ENCODE measurements around the gene APOF. TPM values are rescaled to one million over a fixed set of nuclear protein-coding genes. Genes with fewer than 3 reads are reported as not detected.
A peak's percentile ranks its signal among the peaks of the same experiment; 100 is the strongest.

APOF gene
- total and polyA plus RNA-seq, 10 of the 15 experiments (the other 5 are each of a cell fraction or from before 2014, with no cell fraction given) = 0.04 to 0.19 (median 0.11) TPM; not detected in 5

DNA sequence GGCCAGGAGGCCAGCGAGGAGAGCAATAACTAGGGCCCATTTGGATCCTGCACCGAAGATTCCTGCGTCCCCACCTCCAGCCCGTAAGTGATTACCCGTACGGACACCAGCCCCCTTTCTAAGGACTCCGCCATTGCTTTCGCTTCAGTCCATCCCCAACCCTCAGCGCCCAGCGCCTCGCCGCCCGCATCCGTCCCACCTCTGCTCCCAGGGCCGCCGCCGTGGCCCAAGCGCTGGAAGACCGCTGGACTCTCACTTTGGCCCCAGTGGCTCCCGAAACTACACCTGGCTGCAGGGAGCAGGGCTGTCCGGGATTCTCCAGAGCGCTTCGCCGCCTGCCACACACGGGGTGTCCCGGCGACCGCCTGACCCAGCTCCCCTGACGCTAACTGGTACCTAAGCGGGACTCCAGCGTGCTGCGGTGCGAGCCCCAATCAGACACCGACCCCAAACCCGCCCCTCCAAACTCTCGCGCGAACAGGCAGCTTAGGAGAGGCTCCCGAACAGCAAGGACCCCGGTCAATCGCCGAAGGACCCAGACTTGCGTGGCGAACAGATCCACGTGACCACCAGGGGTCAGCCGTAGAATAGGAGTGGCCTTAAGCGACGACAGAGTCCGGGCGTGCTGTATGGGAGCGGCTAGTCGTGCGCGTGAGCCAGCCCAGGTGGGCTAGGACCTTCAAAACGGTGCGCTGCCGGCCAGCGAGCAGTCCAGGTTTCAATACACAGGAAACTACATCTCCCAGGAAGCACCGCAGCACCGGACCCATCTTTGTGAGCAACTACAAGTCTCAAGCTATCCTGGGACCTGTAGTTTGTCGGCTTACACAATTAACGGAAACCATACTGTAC is 46.8 kb downstream of the APOF start, which contains the start of gene CNPY2 (continued):
- TF ChIP-seq, protein P1, sequence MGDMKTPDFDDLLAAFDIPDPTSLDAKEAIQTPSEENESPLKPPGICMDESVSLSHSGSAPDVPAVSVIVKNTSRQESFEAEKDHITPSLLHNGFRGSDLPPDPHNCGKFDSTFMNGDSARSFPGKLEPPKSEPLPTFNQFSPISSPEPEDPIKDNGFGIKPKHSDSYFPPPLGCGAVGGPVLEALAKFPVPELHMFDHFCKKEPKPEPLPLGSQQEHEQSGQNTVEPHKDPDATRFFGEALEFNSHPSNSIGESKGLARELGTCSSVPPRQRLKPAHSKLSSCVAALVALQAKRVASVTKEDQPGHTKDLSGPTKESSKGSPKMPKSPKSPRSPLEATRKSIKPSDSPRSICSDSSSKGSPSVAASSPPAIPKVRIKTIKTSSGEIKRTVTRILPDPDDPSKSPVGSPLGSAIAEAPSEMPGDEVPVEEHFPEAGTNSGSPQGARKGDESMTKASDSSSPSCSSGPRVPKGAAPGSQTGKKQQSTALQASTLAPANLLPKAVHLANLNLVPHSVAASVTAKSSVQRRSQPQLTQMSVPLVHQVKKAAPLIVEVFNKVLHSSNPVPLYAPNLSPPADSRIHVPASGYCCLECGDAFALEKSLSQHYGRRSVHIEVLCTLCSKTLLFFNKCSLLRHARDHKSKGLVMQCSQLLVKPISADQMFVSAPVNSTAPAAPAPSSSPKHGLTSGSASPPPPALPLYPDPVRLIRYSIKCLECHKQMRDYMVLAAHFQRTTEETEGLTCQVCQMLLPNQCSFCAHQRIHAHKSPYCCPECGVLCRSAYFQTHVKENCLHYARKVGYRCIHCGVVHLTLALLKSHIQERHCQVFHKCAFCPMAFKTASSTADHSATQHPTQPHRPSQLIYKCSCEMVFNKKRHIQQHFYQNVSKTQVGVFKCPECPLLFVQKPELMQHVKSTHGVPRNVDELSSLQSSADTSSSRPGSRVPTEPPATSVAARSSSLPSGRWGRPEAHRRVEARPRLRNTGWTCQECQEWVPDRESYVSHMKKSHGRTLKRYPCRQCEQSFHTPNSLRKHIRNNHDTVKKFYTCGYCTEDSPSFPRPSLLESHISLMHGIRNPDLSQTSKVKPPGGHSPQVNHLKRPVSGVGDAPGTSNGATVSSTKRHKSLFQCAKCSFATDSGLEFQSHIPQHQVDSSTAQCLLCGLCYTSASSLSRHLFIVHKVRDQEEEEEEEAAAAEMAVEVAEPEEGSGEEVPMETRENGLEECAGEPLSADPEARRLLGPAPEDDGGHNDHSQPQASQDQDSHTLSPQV (IDR thresholded peaks at IDR 0.05) = no peak
- TF ChIP-seq EP300 (IDR thresholded peaks at IDR 0.05; ENCODE audit: borderline replicate concordance in 1 of 2, control insufficient read depth in 1 of 2, low read depth in 2 of 2, low read length in 2 of 2) (no peak), MEF2A (IDR thresholded peaks at IDR 0.05; ENCODE audit: insufficient read depth, low read depth, low read length) (no peak), PAX8 (IDR thresholded peaks at IDR 0.05) (no peak), CHD1 (IDR thresholded peaks at IDR 0.05; ENCODE audit: low read depth, low read length) (no peak), RUNX3 (IDR thresholded peaks at IDR 0.05; ENCODE audit: low read length) (peak; percentile 29; the same call in 1 of the 2 replicates), SMC3 (IDR thresholded peaks at IDR 0.05; ENCODE audit: borderline replicate concordance, low read length) (peak; percentile 40; the same call in 1 of the 2 replicates), WRNIP1 (IDR thresholded peaks at IDR 0.05; ENCODE audit: borderline replicate concordance, low read depth, low read length) (peak; percentile 19; the same call in 1 of the 2 replicates), BHLHE40 (IDR thresholded peaks at IDR 0.05; ENCODE audit: borderline replicate concordance in 1 of 2, low read depth in 2 of 2, low read length in 1 of 2) (peak; percentile 75 to 92), RFX5 (IDR thresholded peaks at IDR 0.05; ENCODE audit: low read depth, low read length) (no peak; the same call in 1 of the 2 replicates), TAF1 (IDR thresholded peaks at IDR 0.05; ENCODE audit: borderline replicate concordance, low read depth, low read length) (peak; percentile 86)
- TF ChIP-seq, protein P2, sequence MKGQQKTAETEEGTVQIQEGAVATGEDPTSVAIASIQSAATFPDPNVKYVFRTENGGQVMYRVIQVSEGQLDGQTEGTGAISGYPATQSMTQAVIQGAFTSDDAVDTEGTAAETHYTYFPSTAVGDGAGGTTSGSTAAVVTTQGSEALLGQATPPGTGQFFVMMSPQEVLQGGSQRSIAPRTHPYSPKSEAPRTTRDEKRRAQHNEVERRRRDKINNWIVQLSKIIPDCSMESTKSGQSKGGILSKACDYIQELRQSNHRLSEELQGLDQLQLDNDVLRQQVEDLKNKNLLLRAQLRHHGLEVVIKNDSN (IDR thresholded peaks at IDR 0.05; ENCODE audit: borderline replicate concordance, extremely low read length, insufficient read depth, low read depth, low read length) = peak; percentile 84
- TF ChIP-seq, protein P3, sequence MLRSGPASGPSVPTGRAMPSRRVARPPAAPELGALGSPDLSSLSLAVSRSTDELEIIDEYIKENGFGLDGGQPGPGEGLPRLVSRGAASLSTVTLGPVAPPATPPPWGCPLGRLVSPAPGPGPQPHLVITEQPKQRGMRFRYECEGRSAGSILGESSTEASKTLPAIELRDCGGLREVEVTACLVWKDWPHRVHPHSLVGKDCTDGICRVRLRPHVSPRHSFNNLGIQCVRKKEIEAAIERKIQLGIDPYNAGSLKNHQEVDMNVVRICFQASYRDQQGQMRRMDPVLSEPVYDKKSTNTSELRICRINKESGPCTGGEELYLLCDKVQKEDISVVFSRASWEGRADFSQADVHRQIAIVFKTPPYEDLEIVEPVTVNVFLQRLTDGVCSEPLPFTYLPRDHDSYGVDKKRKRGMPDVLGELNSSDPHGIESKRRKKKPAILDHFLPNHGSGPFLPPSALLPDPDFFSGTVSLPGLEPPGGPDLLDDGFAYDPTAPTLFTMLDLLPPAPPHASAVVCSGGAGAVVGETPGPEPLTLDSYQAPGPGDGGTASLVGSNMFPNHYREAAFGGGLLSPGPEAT (IDR thresholded peaks at IDR 0.05; ENCODE audit: low read depth) = peak; percentile 71; the same call in 1 of the 2 replicates
